ENCODE data around the gene GDF7.
"Not testable (repeated sequence)": the region's sequence is repeated elsewhere in the genome, so short reads cannot be mapped to it uniquely, and the experiment has no call there.

GRCh38 chr2:20711641-20712040 is 44.7 kb downstream of the GDF7 start:
- TF ChIP-seq CTCF (IDR thresholded peaks at IDR 0.05 in 8 of 11, conservative IDR thresholded peaks at IDR 0.05 in 3 of 11); POLR2AphosphoS5 (IDR thresholded peaks at IDR 0.05): not testable (repeated sequence)
